ENCODE data around the gene PPP4R1.

The PPP4R1 gene

DNA sequence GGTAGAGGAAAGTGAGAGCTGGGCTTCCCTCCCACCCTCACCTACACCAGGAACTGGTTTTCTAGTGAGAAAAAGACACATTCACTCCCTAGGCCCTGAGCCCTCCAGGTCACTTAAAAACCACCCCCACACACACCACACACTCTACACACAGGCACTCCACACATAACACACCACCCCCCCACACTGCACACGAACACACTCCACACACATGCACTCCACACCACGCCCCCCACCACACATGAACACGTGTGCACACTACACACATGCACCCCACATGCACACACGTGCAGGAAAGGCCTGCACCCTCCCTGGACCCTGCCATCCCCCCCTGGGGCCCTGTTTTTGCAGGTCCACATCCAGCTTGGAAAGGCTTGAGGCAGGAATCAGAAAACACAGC lies 71.4 kb downstream of the PPP4R1 start:
- no peak for DNase-seq

DNA sequence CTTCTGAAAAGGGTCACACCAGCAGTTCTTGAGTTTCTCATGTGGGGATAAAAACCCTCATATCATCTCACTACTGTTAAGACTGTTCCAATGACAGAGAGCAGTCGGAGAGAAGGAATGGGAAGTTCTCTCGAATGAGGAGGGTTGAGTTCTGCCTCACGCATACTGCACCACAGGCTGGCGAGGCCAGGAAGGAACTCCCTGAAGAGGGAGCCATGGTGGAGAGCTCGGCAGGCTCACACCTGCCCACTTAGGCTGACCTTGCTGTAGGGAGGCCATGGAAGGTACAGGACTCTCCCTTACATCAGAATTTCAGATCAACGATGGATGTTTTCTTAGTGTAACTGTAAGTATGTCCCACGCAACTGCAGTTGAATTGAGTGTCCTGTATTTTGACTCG lies 74.4 kb downstream of the PPP4R1 start:
- no peak for DNase-seq

DNA sequence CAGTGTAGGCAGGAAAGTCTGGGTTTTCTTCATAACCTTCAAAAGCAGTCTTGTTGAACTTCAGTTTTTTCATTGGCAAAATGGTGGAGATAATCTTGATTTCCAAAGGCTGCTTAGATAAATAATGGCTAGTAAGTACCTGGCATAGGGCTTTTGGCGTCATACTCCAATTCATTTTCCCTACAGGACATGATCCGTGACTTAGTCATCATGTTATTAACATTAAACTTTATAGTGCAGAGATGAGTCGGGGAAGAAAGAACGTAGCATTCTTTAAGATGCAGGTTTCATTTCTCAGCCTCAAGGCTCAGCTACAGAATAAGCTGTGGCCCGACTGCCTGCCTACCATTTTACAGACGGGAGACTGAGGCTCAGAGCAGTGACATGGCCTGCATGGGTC lies 75.1 kb downstream of the PPP4R1 start:
- no peak for DNase-seq

DNA sequence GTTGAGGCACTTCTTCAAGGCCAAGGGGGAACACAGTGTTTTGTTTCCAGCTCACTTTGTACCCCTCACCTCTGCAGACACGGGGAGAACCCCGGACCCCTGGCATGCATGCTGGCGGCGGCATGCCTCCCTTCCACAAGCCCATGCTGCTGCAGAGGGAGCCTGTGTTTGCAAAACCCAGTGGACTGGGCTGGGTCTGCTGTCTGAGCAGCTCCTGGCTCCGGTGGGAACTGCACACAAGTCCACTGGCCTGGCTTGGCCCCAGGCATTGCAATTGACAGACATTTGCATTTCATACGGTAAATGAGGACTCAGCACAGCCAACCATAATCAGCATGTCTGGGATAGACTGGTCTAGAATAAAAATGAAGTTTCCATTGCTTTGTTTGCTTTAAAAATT lies 76.7 kb downstream of the PPP4R1 start:
- DNase-seq: no peak

DNA sequence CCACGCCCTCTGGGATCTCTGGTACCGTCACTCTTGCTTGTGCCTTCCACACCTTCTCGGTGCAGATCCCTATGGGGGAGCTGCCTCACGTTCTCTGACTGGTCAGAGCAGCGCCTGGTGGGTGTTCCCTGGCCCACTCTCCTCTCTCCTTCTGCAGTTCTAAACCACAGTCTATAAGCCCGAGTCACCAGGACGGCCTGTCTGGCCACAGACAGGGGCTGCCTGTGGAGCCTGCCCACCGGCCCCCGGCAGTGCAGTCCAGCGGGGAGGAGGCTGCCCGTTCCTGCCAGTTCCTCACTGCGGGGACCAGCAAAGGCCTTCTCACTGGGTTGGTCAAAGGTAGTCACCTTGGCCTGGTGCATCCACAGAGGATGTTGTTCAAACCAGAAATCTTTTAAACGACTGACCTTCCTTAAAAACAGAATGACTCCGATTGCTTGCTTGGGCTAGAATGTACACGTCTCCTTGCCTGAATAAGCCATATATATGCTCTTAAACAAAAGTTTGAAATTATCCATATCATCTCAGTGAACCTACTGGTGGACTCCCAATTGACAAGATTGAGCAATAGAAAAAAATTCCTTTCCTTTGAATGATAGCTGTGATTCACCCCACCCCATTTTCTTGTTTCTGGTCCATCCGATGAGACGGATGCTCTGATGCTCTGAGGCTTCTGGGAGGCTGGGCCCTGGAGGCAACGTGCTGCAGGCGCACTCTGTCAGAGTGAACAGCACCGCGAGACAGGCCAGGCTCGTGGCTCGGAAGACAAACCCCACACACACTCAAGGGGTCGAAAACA lies 77.8 kb downstream of the PPP4R1 start:
- no peak for DNase-seq

DNA sequence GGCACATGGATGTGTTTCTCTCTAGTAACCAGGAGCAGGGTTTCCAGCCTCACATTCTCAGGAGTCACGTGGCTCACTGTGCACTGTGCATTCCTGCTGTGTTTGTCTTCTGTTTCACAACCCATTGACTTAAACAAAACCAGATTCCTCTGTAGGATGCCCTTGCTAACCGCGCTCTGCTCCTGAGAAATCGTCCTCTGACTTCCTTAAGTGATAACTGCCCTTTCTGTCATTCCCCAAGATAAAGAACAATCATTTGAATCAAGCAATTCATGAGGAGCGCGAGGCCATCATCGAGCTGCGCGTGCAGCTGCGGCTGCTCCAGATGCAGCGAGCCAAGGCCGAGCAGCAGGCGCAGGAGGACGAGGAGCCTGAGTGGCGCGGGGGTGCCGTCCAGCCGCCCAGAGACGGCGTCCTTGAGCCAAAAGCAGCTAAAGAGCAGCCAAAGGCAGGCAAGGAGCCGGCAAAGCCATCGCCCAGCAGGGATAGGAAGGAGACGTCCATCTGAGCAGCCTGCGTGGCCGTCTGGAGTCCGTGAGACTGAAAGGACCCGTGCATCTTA lies 78.8 kb downstream of the PPP4R1 start:
- DNase-seq: no peak

DNA sequence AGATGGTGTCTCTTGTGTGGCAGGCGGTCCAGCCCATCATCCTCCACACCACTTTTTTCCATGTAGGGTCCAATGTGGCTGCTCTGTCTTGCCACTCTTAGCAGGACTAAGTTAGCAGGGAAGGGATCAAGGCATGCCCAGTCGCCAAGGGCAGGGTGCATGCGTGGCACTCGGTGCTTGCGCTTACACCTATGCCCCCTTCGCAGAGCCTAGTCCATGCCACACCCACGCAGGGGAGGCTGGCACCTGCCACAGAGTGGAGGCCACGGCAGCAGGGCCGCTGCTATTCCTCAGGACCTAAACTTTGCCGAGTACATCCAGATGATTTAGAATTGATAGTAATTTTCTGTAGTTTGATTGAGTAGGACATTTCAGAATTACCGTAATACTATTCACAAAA lies 79.5 kb downstream of the PPP4R1 start:
- DNase-seq: no peak

DNA sequence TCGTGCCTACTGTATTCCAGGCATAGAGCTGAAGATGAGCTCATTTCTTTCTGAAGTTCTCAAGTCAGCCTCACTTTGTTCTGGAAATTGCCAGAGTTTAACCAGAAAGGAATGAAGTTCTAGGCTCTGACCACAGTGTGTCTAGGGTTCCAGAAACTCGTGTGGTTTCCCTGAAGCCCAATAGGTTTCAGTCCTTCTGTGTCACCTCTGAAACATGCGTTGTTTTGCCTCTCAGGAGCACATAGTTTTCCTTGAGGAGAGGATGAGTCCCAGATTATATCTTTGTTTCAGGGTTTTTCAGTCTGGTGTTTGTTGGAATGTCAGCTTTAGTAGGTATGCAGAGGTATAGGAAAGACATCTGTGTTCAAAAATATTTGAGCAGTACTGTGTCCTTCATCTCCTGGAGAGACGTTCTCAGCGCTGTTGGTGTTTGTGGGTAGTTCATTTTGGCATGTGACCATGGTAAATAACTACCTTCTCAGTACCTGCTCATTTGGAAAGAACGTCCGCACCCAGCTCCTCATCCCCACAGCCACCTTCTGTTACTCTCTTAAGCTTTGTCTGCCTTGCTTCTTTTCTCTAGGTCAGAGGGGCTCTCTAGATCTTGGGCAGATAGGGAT lies 82.5 kb downstream of the PPP4R1 start:
- DNase-seq: no peak

DNA sequence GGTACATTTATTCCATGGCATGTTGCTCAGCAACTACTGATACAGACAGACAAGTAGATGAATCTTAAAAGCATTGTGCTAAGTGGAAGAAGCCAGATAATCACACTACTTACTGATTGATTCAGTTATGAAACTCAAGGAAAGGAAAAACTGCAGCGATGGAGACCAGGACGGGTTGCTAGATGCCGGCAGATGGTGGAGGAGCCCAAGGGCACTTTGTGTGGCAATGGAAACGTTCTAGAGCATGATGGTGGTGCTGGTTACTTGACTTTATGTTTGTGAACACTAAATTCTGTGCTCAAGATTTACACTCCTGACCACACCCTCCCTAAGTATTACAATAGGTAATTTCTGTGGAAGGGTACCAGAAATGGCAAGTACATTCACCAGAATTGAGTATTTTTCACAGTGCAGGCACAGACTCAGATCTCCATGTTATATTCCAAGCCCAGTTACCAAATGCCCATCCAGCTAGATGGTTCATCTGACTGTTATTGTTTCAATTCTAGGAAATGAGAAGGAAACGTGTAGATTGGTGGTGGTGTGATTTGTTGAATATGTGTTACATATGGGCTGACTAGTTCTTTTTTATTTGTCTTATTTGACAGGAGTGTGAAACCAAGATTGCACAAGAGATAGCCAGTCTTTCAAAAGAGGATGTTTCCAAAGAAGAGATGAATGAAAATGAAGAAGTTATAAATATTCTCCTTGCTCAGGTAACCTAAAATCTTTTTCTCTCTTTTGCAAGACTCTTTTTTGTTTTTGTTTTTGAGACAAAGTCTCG lies 83.9 kb downstream of the PPP4R1 start:
- no peak for DNase-seq

DNA sequence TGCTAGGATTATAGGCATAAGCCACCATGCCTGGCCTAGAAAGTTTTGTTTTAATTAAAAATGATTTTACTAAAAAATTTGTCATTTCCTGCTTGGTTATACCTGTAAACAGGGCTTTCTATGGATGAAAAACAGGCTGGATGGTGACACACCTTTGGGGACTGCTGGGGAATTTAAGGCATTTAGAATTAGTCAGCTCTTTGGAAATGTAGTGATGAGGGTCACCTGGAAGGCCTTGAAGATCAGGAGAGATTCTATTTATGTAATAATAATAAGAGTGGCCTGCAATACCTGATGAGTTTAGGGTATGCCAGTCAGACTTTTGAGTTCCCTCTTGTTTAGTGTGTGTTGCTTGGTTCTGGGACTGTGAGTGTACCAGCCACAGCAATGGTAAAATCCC lies 87.9 kb downstream of the PPP4R1 start:
- no peak for DNase-seq

DNA sequence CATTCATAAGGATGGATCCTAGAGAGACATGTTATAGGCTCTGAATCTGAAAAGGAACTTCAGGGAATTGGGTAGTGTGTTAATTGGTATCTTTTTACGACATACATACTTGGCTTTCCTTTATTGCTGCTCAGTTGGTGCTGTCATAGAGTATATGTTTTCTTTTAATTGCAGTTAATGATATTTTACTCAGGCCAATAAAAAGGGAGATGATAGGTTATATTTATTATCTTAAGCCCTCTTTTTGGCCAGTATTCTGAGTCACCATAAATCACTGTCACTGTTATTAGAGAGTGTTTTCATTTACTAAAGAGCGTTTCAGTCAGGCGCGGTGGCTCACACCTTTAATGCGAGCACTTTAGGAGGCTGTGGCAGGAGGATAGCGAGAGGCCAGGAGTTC lies 91.4 kb downstream of the PPP4R1 start:
- DNase-seq: no peak

DNA sequence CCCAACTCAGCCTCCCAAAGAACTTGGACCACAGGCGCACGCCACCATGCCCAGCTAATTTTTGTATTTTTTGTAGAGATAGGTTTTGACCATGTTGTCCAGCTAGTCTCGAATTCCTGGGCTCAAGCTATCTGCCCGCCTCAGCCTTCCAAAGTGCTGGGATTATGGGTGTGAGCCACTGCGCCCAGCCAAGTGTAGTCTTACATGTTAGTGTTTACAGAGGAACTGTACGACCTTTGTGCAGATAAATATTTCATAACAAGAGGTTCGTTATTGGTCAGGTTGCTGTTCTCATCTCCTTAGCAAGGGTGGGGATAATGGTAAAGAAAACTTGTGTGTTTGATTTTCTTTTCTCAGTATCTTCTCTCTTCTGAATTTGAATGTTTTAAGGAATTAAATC lies 92.6 kb downstream of the PPP4R1 start:
- no peak for DNase-seq

DNA sequence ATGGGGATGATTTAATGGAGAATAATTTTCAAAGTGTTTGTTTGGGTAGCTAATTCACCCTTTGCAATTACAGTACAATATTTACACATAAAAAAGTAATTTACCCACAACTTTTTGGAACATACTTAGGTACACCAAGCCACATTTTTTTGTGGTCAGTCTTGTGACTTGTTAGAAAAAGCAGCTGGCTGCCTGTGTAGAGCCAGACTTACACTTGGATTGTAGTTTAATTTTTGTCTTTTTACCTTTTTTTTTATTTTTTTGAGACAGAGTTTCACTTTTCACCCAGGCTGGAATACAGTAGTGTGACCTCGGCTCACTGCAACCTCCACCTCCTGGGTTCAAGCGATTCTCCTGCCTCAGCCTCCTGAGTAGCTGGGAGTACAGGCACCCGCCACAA lies 93.7 kb downstream of the PPP4R1 start:
- DNase-seq: no peak

DNA sequence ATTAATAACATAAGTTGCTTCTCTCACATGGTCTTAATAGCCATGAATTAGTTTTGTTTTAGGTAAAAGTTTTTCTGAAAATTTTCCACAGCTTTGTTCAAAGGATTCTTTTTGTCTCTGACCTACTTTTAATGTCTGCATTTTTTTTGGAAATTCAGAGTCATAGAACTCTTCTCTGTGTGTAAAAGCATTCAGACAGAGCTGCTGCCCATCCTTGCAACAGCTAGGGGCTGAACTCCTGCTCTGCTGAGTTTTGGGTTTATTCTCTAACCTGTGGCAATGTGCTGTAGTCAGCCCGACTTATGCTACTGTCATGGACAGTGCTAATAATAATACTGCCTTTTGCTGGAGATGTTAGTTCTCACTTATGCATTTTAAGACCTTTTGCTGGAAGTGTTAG lies 95.0 kb downstream of the PPP4R1 start:
- no peak for DNase-seq

DNA sequence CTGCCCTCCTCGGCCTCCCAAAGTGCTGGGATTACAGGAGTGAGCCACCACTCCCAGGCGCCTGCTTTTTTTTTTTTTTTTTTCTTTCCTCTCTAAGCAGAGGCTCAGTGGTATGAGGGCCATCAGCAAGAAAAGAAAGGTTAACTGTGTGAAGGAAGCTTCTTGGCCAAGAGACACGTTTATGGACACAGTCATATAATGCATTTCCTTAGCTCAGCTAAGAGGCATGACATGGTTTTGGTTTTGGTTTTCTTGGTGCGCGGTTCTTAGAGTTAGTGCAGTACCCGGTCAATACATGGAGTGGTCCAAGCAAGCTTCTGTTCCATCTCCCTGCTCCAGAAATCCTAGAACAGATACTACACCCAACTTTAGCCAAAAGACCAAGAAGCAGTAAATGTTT lies 96.5 kb downstream of the PPP4R1 start:
- no peak for DNase-seq

DNA sequence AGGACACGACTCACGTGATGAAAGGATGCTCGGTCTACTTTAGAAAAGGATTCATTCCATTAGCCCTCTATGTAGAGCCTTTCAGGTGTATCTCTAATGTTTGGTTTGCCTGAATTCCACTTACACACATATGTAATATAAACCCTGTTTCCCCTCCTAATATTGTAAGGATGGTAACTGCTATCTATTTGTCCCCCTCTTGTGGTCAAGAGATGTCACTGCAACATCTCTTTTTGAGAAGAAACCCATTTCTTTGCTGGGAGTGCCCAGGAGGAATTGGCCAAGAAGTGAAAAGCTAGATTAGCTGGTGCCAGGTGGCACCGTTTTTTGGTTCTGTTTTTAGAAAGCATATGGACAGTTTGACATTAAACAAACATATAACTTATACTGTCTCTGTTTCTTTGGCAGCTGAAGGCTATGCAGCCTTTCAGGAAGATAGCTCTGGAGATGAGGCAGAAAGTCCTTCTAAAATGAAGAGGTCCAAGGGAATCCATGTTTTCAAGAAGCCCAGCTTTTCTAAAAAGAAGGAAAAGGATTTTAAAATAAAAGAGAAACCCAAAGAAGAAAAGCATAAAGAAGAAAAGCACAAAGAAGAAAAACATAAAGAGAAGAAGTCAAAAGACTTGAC lies 97.8 kb downstream of the PPP4R1 start:
- no peak for DNase-seq

DNA sequence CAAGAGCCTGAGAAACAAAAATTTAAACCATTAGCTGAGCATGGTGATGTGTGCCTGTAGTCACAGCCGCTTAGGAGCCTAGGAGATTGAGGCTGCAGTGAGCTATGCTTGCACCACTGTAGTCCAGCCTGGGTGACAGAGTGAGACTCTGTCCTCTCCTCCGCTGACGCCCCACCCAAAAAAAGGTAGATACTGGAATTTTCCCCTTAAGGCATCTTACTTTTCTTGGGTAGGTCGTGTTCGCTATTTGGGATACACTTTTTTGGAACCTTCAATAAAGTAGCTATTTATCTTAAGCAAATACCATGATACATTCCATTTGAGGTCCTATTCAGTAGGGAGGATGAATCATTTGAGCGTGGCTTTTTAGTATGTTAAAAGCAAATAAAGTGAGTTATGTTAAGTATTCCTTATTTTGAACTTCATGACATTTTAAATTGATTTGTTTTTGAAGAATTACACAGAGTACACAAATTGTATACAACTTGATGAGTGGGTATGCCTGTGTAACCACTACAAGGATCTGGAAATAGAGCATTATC lies 100.3 kb downstream of the PPP4R1 start:
- DNase-seq: no peak

DNA sequence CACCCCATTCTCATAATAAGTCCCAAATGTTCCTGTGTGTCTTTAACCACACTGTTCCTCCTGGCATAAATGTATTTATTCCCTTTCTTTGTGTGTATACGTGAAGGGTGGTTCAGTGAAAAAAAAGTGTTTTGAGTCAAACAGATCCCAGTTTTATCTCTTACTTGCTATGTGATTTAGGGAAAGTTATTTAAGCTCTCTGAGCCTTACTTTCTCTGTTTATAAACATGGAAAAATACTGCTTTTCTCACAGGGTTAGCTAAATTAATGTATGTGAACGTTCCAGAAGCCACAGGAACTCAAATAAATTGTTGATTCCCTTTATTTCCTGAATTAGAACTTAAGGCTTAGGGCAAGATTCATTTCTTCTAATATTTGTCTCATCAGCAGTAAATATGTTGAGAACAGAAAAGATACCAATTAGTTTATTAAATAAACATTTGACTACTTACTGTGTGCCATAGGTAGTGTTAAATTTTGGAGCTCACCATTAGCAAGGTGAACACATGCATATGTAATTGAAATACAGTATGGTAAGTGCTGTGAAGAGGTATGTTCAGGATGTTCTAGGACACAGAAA lies 105.8 kb downstream of the PPP4R1 start:
- DNase-seq: no peak

DNA sequence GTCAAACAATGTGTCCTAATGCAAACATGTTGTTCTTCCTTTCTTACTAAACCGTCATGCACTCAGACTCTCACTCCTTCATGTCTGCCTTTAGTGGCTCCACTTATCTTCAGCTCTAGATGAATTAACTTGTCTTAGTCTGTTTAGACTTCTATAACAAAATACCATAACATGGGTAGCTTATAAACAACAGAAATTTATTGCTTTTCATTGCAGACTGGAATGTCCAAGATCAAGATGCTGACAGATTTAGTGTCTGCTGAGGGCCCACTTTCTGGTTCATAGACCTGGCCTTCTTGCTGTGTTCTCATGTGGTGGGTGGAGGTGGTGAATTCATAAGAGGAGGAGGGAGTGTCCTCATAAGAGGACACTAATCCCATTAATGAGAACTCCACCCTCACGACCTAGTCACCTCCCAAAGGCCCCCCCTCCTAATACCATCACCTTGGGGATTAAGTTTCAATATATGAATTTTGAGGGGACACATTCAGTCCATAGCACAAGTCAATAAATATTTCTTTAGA lies 106.7 kb downstream of the PPP4R1 start:
- no peak for DNase-seq

DNA sequence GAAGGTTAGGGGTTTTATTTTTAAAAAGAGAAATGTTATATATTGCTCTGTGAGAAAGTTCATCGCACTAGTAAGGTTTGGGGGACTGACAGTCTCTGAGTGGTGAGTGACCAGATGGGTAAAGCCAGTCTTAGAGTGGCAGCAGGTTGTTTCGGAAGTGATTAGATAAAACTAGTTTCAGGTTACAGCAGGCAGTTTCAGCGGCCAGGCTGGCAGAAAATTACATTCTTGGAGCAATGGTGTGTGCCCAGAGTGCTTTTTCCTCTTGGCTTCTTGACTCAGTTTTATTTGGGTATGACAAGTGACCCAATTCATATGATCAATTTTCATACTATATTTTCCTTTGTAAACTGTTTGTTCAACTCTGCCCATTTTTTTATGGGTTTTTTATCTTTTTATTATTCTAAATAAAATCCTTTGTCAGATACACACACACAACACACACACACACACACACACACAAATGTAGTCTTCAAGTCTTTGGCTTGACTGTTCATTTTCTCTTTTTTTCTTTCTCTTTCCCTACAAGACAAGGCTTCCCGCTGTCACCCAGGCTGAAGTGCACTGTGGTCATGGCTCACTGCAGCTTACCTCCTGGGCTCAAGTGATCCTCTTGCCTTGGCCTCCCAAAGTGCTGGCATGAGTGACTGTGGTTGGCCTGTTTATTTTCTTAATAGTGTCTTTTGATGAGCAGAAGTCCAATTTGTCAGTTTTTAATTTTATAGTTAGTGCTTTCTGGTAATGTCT lies 108.1 kb downstream of the PPP4R1 start:
- no peak for DNase-seq

All from activated CD4-positive, CD25-positive, alpha-beta regulatory T cell treated with anti-CD3 and anti-CD28 coated beads, Interleukin-2, amount 50 U/mL, for 72 hours (primary cell).